Stimulated activated CD4-positive, alpha-beta T cell treated with anti-CD3 and anti-CD28 coated beads, Interleukin-2, amount 100 ng/mL, for 4 hours (primary cell): ENCODE data around the gene TMEM273.

Experiments used
- DNase-seq: peaks from one replicate; pipeline ENCODE4 v3.0.0-alpha.2; 2020; ENCODE audit warnings: low read depth

The TMEM273 gene

GRCh38 chr10:49139028-49139845 is 49.0 kb downstream of the TMEM273 start:
- no peak for DNase-seq

DNA sequence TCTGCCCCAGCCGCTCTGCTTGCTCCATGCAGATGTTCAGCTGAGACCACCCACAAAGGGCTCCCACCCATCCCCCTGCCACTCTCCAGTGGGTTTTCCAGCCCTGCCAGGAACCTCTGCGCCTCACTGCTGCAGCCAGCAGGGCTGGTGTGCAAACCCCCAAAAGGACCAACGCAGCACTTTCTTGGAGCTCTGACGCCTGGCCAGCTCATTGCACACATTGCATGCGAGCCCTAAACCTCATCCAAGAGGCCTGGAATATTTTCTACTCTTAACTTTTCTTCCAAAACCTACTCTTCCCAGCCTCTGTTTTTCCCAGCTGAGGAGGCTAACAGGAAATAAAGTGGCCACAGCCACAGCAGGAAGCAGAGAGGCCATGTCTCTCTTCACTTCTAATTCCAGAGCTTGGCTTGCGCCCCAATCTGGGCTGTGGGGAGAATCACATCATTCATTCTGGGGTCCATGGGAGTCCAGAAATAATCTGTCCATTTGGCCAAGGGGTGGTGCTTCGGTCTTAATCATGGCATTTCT is 49.8 kb downstream of the TMEM273 start:
- DNase-seq = no peak

- no peak for DNase-seq
Observed at GRCh38 chr10:49136525-49136924, 51.7 kb downstream of the TMEM273 start.

DNA sequence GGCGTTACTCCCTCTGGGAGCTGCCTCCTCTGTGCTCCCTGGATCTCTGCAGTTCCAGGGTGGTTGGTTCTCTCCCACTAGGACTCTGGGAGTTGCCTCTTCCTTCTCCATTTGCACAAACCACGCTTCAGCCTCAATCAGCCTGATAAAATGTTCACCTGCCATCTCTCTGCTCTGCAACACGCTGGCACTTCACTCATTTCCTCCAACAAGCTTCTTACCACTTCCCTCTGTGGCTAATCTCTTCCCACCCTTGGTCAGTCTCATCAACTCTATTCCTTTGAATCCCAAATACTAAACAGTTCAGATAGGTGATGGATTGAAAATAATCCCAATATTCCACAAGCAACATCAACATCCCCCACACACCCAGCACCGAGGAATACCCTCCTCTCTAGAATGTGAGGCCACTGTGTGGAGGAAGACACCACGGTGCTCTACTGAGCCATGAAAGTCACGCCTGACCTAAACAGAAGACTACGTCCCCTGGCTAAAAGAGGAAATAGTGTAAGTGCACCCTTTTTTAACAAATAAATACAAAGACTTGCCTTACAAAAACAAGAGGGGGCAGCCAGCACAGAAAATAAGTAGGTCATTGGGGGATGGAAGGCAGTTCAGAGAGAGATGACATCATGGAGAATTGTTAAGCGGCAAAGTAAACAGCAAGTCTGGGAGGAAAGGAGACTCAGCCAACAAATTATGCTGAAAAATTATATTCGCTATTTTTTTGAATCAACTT is 52.4 kb downstream of the TMEM273 start:
- DNase-seq = no peak

GRCh38 chr10:49134327-49134726 is 53.9 kb downstream of the TMEM273 start:
- DNase-seq = no peak

- no peak for DNase-seq
Observed at GRCh38 chr10:49133706-49134248, 54.4 kb downstream of the TMEM273 start, which contains the start of gene FAM170B. Gene FAM170B, minus strand, starts transcription at chr10:49134021. Its CDS starts 103 bp downstream, at chr10:49133918.

- no peak for DNase-seq
Observed at GRCh38 chr10:49132362-49132737, 55.8 kb downstream of the TMEM273 start.

- DNase-seq = no peak
Observed at GRCh38 chr10:49131507-49132361, 56.5 kb downstream of the TMEM273 start.

GRCh38 chr10:49129376-49129775 is 58.8 kb downstream of the TMEM273 start:
- DNase-seq = no peak

- no peak for DNase-seq
Observed at GRCh38 chr10:49128854-49129253, 59.3 kb downstream of the TMEM273 start.

- DNase-seq = no peak
Observed at GRCh38 chr10:49123981-49124950, 63.9 kb downstream of the TMEM273 start.

GRCh38 chr10:49120911-49121310 is 67.3 kb downstream of the TMEM273 start:
- DNase-seq = no peak

DNA sequence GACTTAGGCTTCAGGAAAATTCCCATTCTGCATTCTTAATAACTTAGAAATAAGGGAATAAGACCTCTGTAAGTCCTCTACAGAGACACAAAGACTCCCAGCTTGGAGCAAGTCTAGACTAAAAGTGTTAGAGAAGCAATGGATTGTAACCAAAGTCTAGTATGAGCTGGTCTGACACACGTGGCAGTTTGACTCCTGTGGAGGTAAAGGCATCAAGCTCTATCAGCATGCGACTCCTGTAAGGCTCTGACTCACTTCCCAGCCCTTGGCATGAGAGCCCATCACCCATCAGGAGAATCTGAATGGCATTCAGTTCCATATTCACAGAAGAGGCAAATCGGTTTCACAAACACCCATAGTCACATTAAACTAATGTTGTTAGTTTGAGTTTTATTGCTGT is 68.4 kb downstream of the TMEM273 start:
- no peak for DNase-seq

DNA sequence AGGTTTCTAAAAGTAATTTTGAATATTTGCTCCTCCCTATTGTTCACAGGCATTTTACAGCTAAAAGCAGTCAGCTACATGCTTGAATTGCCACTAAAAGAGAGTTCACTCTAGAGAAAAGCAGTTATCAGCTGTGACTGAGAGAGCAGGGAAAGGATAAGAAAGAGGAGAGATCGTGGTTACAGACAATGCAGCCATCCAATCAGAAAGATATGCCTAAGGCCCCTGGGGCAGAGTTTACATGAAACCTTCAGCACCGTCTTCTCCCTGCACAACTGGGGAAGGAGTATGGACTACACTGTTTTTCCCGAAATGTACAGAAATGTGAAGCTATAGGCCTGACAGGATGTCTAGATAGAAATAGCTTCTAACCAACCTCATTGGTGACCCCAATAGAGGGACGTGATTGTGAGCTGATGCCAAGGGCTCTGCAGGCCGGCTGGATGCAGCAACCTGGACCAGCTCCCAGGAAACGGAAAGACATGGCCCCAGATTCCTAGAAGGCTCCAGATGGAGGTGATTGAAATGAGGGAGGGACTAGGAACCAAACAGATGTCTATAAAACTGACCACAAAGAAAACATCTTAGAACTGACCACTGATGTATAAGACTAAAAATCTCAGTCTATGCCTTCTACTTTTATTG is 69.6 kb downstream of the TMEM273 start:
- DNase-seq = no peak

GRCh38 chr10:49117376-49118070 is 70.7 kb downstream of the TMEM273 start:
- no peak for DNase-seq

DNA sequence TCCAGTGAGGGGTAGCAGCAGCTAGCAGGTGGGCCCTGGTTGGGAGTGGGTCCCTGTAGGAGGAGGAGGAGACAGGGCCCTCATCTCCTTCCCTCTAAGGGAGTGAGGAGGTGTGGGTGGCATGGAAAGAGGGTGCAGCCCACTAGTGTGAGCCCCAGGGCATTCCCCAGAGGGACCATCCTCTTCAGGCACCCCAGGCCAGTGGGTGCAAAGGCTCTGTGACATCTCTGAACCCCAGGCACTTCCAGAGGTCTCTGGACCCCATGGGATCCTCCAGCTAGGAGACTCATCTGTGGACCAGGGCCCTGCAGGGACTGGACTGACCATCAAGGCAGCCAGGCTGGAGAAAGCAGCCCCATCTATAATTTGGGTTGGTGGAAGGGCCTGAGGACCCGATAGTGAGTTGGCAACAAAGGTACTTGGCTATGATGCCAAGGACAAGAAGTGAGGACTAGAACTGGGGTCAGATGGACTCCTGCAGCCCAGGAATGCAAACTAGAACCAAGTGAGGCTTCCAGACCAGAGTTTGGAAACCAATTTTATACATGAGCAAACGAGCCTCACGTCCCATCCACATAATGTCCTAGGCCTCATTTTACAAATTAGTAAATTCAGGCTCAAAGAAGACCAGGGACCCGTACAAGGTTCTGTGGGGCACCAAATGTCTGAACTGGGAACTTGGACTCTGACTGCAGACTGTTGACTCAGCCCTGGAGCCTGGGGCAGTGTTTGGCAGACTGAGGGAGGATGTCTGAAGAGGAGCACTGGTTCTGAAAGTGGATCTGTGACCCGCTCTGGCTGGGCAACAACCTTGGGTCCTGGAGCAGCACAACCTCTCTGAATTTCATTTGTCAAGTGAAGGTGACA is 71.4 kb downstream of the TMEM273 start:
- DNase-seq = no peak

DNA sequence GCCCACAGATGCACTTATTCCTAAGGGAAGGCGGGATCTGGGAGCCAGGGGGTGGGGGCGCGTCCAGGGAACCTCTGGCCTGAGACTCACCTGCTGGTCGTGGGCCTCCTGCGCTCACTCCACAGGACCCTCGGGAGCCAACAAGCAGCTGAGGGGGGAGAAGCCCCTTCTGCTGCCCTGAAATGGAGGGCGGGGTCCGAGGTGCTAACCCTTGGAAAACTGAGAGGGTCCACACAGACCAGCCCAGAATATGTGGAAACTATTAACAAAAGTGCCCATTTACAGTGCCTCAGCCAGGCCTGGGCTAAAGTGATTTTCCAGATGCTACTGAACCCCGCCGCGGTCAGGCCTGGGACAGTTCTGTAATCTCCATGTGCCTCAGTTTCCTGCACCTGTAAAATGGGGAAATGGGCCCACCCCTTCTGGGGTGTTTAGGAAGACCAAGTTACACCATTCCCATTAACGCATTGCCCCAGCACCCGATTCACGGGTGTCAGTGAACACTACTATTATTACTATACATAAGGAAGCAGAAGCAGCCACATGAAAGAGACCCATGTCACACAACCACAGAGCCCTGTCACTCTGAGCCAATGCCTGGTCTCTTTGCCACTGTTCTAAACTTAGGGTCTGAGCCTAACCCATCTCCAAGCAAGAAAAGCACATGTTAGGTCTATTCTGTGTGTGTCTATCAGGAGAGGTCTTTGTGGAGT is 72.2 kb downstream of the TMEM273 start:
- DNase-seq = no peak
